IMR-90 (cell line): ENCODE data around the gene ROCK1. TPM values are rescaled to one million over a fixed set of nuclear protein-coding genes. Genes with fewer than 3 reads are reported as not detected.

Experiments used
- ATAC-seq: fragments of 200-7000 bp; cut with Tn5 transposase; 2 replicates; pipeline ENCODE4 v1.9.1; 2020; ENCODE audit warnings: low read depth, mild to moderate bottlenecking, moderate library complexity
- Bru-seq: library from RNA; stranded (reverse); fragments of 400-500 nt; gene quantifications from one replicate; lab custom pipeline; 2021; lab: Mats Ljungman, UMichigan
- BruChase-seq, 2 experiments: library from RNA; stranded (reverse); fragments of 400-500 nt; gene quantifications; one replicate each; lab custom pipeline; 2021; lab: Mats Ljungman, UMichigan
- BruUV-seq: library from RNA; stranded (reverse); fragments of 400-500 nt; replicated peaks from 2 replicates; lab custom pipeline; 2021; lab: Mats Ljungman, UMichigan
- CTCF ChIA-PET: fragments of 300-600 bp; formaldehyde crosslinking; extraction: SDS; loops from one replicate; lab custom pipeline; 2021; ENCODE audit warnings: antibody characterized with exemption; lab: Yijun Ruan, JAX
- POLR2A ChIA-PET: fragments of 300-600 bp; sonication (Branson Sonifier 250); formaldehyde crosslinking; loops from one replicate; lab custom pipeline; 2022; ENCODE audit warnings: antibody characterized with exemption; ENCODE audit not compliant: unreplicated experiment; lab: Charles Lee
- DNase-seq: peaks from one replicate; pipeline ENCODE4 v3.0.0; 2013
- H2AFZ ChIP-seq: replicated peaks from 2 replicates; pipeline ENCODE3; 2013; ENCODE audit warnings: low read length, mild to moderate bottlenecking; ENCODE audit not compliant: poor library complexity
- H2AK5ac ChIP-seq: 2 replicates; pipeline ENCODE4 v1.6.1; 2013; ENCODE audit warnings: low read depth, low read length, inconsistent platforms
- H2AK9ac ChIP-seq: replicated peaks from 2 replicates; pipeline ENCODE3; 2013; ENCODE audit warnings: mild to moderate bottlenecking, low read depth, low read length, moderate library complexity; ENCODE audit not compliant: poor library complexity
- H2BK120ac ChIP-seq: 2 replicates; pipeline ENCODE4 v1.6.1; 2013; ENCODE audit warnings: low read depth, low read length, inconsistent platforms
- H2BK15ac ChIP-seq: 3 replicates; pipeline ENCODE4 v1.6.1; 2013; ENCODE audit warnings: low read depth, low read length, inconsistent platforms
- H2BK20ac ChIP-seq: 2 replicates; pipeline ENCODE4 v1.6.1; 2013; ENCODE audit warnings: low read depth, mild to moderate bottlenecking, inconsistent platforms, low read length, moderate library complexity
- H2BK5ac ChIP-seq: 2 replicates; pipeline ENCODE4 v1.6.1; 2013; ENCODE audit warnings: mild to moderate bottlenecking, low read depth, low read length, inconsistent platforms; ENCODE audit not compliant: poor library complexity, severe bottlenecking
- H3K14ac ChIP-seq: replicated peaks from 2 replicates; pipeline ENCODE4 v1.6.1; 2013; ENCODE audit warnings: low read depth, low read length, inconsistent platforms
- H3K18ac ChIP-seq: 2 replicates; pipeline ENCODE4 v1.6.1; 2013; ENCODE audit warnings: low read depth, low read length, control low read depth
- H3K23ac ChIP-seq: 2 replicates; pipeline ENCODE4 v1.6.1; 2013; ENCODE audit warnings: low read depth, low read length, inconsistent platforms
- H3K27ac ChIP-seq: 2 replicates; pipeline ENCODE4 v1.5.1; 2013; ENCODE audit warnings: mild to moderate bottlenecking, control low read depth, low read length; ENCODE audit not compliant: insufficient read depth
- H3K27me3 ChIP-seq: 2 replicates; pipeline ENCODE4 v1.6.1; 2013; ENCODE audit warnings: low read length; ENCODE audit not compliant: control insufficient read depth, insufficient read depth
- H3K36me3 ChIP-seq: 2 replicates; pipeline ENCODE4 v1.6.1; 2013; ENCODE audit warnings: low read length, mixed read lengths; ENCODE audit not compliant: control insufficient read depth, insufficient read depth
- H3K4ac ChIP-seq: 2 replicates; pipeline ENCODE4 v1.6.1; 2013; ENCODE audit warnings: low read depth, low read length, inconsistent platforms
- H3K4me1 ChIP-seq: 2 replicates; pipeline ENCODE4 v1.6.1; 2013; ENCODE audit warnings: low read length, mixed read lengths; ENCODE audit not compliant: control insufficient read depth, insufficient read depth
- H3K4me2 ChIP-seq: 2 replicates; pipeline ENCODE4 v1.6.1; 2013; ENCODE audit warnings: low read depth, mild to moderate bottlenecking, control low read depth, low read length, moderate library complexity
- H3K4me3 ChIP-seq: 2 replicates; pipeline ENCODE4 v1.5.1; 2013; ENCODE audit warnings: low read depth, mild to moderate bottlenecking, control low read depth, low read length, moderate library complexity; ENCODE audit not compliant: insufficient read depth
- H3K56ac ChIP-seq: 2 replicates; pipeline ENCODE4 v1.6.1; 2013; ENCODE audit warnings: low read length, inconsistent platforms; ENCODE audit not compliant: insufficient read depth; ENCODE audit errors: extremely low read depth
- H3K79me1 ChIP-seq, 2 experiments: 2 replicates each; pipeline ENCODE4 v1.6.1; 2013; ENCODE audit warnings: low read length in 2 of 2, inconsistent platforms in 1 of 2, low read depth in 1 of 2
- H3K9ac ChIP-seq: 2 replicates; pipeline ENCODE4 v1.6.1; 2013; ENCODE audit warnings: low read depth, low read length, control low read depth
- H3K9me1 ChIP-seq: 2 replicates; pipeline ENCODE4 v1.6.1; 2013; ENCODE audit warnings: low read length, inconsistent platforms; ENCODE audit not compliant: insufficient read depth
- H3K9me3 ChIP-seq: 2 replicates; pipeline ENCODE4 v1.6.1; 2013; ENCODE audit warnings: low read length; ENCODE audit not compliant: control insufficient read depth, insufficient read depth
- H4K20me1 ChIP-seq: 2 replicates; pipeline ENCODE4 v1.6.1; 2013; ENCODE audit warnings: low read length, inconsistent platforms; ENCODE audit not compliant: insufficient read depth
- H4K5ac ChIP-seq: 2 replicates; pipeline ENCODE4 v1.6.1; 2013; ENCODE audit warnings: mild to moderate bottlenecking, low read depth, low read length, control low read depth
- H4K8ac ChIP-seq, 2 experiments: 2 replicates each; pipeline ENCODE4 v1.6.1; 2013; ENCODE audit warnings: low read depth in 2 of 2, low read length in 2 of 2, control low read depth in 1 of 2, inconsistent platforms in 1 of 2
- H4K91ac ChIP-seq: 2 replicates; pipeline ENCODE4 v1.6.1; 2013; ENCODE audit warnings: low read depth, low read length, inconsistent platforms; ENCODE audit not compliant: insufficient read depth
- CHD1 ChIP-seq: IDR thresholded peaks from 2 replicates; pipeline ENCODE4 v1.6.1; 2012; ENCODE audit warnings: low read depth, low read length, improper control_type of control experiment
- MAZ ChIP-seq: IDR thresholded peaks from 2 replicates; pipeline ENCODE4 v1.6.1; 2012; ENCODE audit warnings: low read depth, mild to moderate bottlenecking, low read length, improper control_type of control experiment, moderate library complexity, borderline replicate concordance
- MXI1 ChIP-seq: IDR thresholded peaks from 2 replicates; pipeline ENCODE4 v1.6.1; 2012; ENCODE audit warnings: low read depth, mild to moderate bottlenecking, low read length, moderate library complexity, borderline replicate concordance
- NFE2L2 ChIP-seq: fragments of 150-350 bp; IDR thresholded peaks from 2 replicates; pipeline ENCODE4 v1.6.1; 2016; ENCODE audit warnings: low read depth, mild to moderate bottlenecking, low read length
- POLR2A ChIP-seq: IDR thresholded peaks from 2 replicates; pipeline ENCODE4 v1.6.1; 2012; ENCODE audit warnings: mild to moderate bottlenecking, low read depth, low read length
- RFX5 ChIP-seq: IDR thresholded peaks from 2 replicates; pipeline ENCODE4 v1.8.0; 2012; ENCODE audit warnings: low read depth, mild to moderate bottlenecking, low read length, moderate library complexity
- WGBS, 2 experiments: methylation state at CpG; one replicate each; pipeline versions ENCODE4 v1.1.5 to v1.1.7; 2013; ENCODE audit warnings: missing lambda C conversion rate in 2 of 2; ENCODE audit not compliant: insufficient read length in 1 of 2; ENCODE audit errors: extremely low coverage in 2 of 2; 5-methylcytosine and 5-hydroxymethylcytosine counted together
- dilution Hi-C: fragments of 300-500 bp; cut with HindIII; formaldehyde crosslinking; loops from one replicate; pipeline ENCODE4 v1.14.3; 2018; ENCODE audit warnings: low sequenced_read_pairs; ENCODE audit not compliant: unreplicated experiment
- in situ Hi-C: fragments of 300-500 bp; cut with MboI; formaldehyde crosslinking; loops from 3 replicates; pipeline ENCODE4 v1.14.3; 2019; ENCODE audit warnings: low sequenced_read_pairs, inconsistent platforms, mixed read lengths
- intact Hi-C: fragments of 100-400 bp; cut with micrococcal nuclease; formaldehyde crosslinking; loops from 2 replicates; pipeline ENCODE4 v1.10.0; 2022
- long read RNA-seq: library from polyadenylated mRNA; unstranded; transcript quantifications from one replicate; pipeline ENCODE4 v2.0.0, GENCODE V29; 2021; ENCODE audit not compliant: unreplicated experiment
- polyA plus RNA-seq, 3 experiments: library from polyadenylated mRNA; depleted of rRNA; stranded (reverse); fragments of >200 nt; gene quantifications; 2 replicates each; pipeline ENCODE4 v1.2.3, GENCODE V29; 2012; ENCODE audit warnings: low replicate concordance in 1 of 3
- total RNA-seq: library from RNA; depleted of rRNA; stranded (reverse); fragments of >200 nt; gene quantifications from 2 replicates; pipeline ENCODE4 v1.2.3, GENCODE V29; 2012; rRNA removed

Gene ROCK1
- total RNA-seq (17.0 and 33.6 TPM in 2 replicates), polyA plus RNA-seq (2012; rRNA removed) (8.6 and 9.9 TPM in 2 replicates), Bru-seq, nascent RNA (percentile 91 among the genes with signal in this experiment), BruChase-seq, experiment 1, labeled RNA remaining after a 6-hour chase (percentile 83 among the genes with signal in this experiment), BruChase-seq, experiment 2, labeled RNA remaining after a 2-hour chase (percentile 82 among the genes with signal in this experiment)
- 1.6 and 1.8 TPM in 2 replicates for polyA plus RNA-seq (2012; cell fraction: cytosol; rRNA removed)
- 4.7 and 21.9 TPM in 2 replicates for polyA plus RNA-seq (2012; cell fraction: nucleus; rRNA removed; ENCODE audit: low replicate concordance)
- long read RNA-seq, partial matches to known transcripts = 103 of 119 reads
- long read RNA-seq, other reads (novel, unspliced or antisense) = 16 of 119 reads

GRCh38 chr18:21111346-21112139 is at the start of gene ROCK1:
ROCK1 (minus strand) TSS chr18:21111813; CDS start chr18:21110910, 903 bp downstream.
- H3K18ac ChIP-seq = peak within 1 kb of the TSS; percentile 83
- peak within 1 kb of the TSS; percentile 67 for H2BK120ac ChIP-seq
- H3K4me3 ChIP-seq = peak within 1 kb of the TSS; percentile 91
- in situ Hi-C loops = loop anchor here (5.0 kb wide), 1 partner anchor 59 kb away; no protein-coding TSS in a partner anchor
- H3K4me1 ChIP-seq = peaks cover 7% of the 10 kb centered on the region
- peak within 1 kb of the TSS; percentile 99 for H3K27ac ChIP-seq
- WGBS, 2 experiments = 1% methylated on average over 26 of the region's 80 CpGs; no CpG with 5 or more reads in 1 of the 2 experiments
- peak within 1 kb of the TSS; percentile 47 for H4K5ac ChIP-seq
- no peaks in the 10 kb centered on the region for H3K27me3 ChIP-seq
- H3K4me2 ChIP-seq = peak within 1 kb of the TSS; percentile 93
- H2BK5ac ChIP-seq = peak within 1 kb of the TSS; percentile 92
- DNase-seq (peak; percentile 96), ATAC-seq (peak; percentile 92)
- intact Hi-C loops = loop anchor here (1.0 to 5.0 kb wide), 6 partner anchors 44 to 139 kb away; no protein-coding TSS in a partner anchor
- dilution Hi-C loops = no loop called here
- peak within 1 kb of the TSS; percentile 33; the same call in 1 of the 2 replicates for H2BK20ac ChIP-seq
- peak within 1 kb of the TSS; percentile 83; the same call in 2 of the 3 replicates for H2BK15ac ChIP-seq
- H3K79me1 ChIP-seq = peaks cover 0 to 16% of the 10 kb centered on the region in 2 experiments; a peak in 3 of 4 replicates
- peak within 1 kb of the TSS; percentile 92 for H3K56ac ChIP-seq
- H2AK9ac ChIP-seq = peak within 1 kb of the TSS; percentile 84
- TF ChIP-seq RFX5 (peak; percentile 58; the same call in 1 of the 2 replicates), CHD1 (no peak), MAZ (peak; percentile 55; the same call in 1 of the 2 replicates), NFE2L2 (no peak), POLR2A (peak; percentile 79), MXI1 (peak; percentile 4; the same call in 1 of the 2 replicates)
- H3K36me3 ChIP-seq = no peaks in the 10 kb centered on the region
- peak within 1 kb of the TSS; percentile 77 for H3K23ac ChIP-seq
- CTCF ChIA-PET = interaction anchor here (0.5 to 1.7 kb wide), 2 partner anchors 17 to 68 kb away, joined by 3 to 5 read pairs; no protein-coding TSS in a partner anchor
- peak within 1 kb of the TSS; percentile 79 to 97 for H4K8ac ChIP-seq
- BruUV-seq = no TSS peak
- peak within 1 kb of the TSS; percentile 96 for H4K91ac ChIP-seq
- H2AK5ac ChIP-seq = peak within 1 kb of the TSS; percentile 91
- H2AFZ ChIP-seq = peak within 1 kb of the TSS; percentile 91
- peaks cover 4% of the 10 kb centered on the region; the same call in 1 of the 2 replicates for H3K9me1 ChIP-seq
- peaks cover 45% of the 10 kb centered on the region for H4K20me1 ChIP-seq
- H3K9ac ChIP-seq = peak within 1 kb of the TSS; percentile 97
- peak within 1 kb of the TSS; percentile 96 for H3K4ac ChIP-seq
- POLR2A ChIA-PET = interaction anchor here (0.6 to 1.0 kb wide), 4 partner anchors 18 to 118 kb away, joined by 3 to 7 read pairs (median 4); no protein-coding TSS in a partner anchor
- no peaks in the 10 kb centered on the region for H3K9me3 ChIP-seq
- H3K14ac ChIP-seq = peak within 1 kb of the TSS; percentile 91
